ENCODE data around the gene DNAJC12. TPM values are rescaled to one million over a fixed set of nuclear protein-coding genes. Genes with fewer than 3 reads are reported as not detected.

The DNAJC12 gene
- total RNA-seq, 4 donors from 2014 or later: 0.77 to 8.8 (median 6.0) TPM

DNA sequence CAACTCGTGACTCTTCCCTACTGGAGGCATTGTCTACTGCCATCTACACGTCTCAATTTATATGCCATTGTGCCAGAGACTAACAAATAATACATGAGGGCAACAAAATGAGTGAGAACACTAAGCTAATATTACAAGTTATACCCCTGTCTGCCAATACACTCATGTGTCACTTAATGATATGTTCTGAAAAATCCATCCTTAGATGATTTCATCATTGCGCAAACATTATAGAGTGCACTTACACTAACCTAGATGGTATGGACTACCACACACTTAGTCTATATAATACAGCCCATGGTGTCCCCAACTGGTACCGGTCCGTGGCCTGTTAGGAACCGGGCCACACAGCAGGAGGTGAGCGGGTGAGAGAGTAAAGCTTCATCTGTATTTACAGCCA, 77.7 kb downstream of the DNAJC12 start:
- no peaks in the 10 kb centered on the region for H3K27me3 ChIP-seq
- H3K4me3 ChIP-seq: no peak overlapping the region
- H3K4me1 ChIP-seq: no peaks in the 10 kb centered on the region
- TF ChIP-seq POLR2A (IDR thresholded peaks at IDR 0.05): no peak
- no peak overlapping the region for H3K27ac ChIP-seq
- no peaks in the 10 kb centered on the region for H3K9me3 ChIP-seq
- intact Hi-C loops (cut with DNase I; ENCODE audit: low total_unique reads): no loop called here
- no peak for DNase-seq
- H3K36me3 ChIP-seq: no peaks in the 10 kb centered on the region

Small RNA genes within 50 kb of the gene (small RNA-seq; reads per million reads assigned to genes)
- gene RN7SL394P (not detected), gene RNU6-1250P (not detected), gene RNU6-523P (not detected)

Other genes starting within 250 kb of the DNAJC12 start
- 1 to 10 TPM; 1.5 to 9.8 (median 4.3) TPM for gene CTNNA3, start 142.0 kb downstream of the DNAJC12 start, total RNA-seq
- 10 to 100 TPM in 3 of 4 donors, 1 to 10 TPM in 1; 9.5 to 47.7 (median 37.1) TPM for gene SIRT1, start 46.5 kb upstream of the DNAJC12 start, total RNA-seq
- 100 to 1,000 TPM in 1 of 4 donors, 10 to 100 TPM in 3; 31.8 to 119 (median 56.2) TPM for gene HERC4, start 237.1 kb upstream of the DNAJC12 start, total RNA-seq

Measured in uterus (tissue), 4 donors.